ENCODE data around the gene VWA8.

Gene VWA8

DNA sequence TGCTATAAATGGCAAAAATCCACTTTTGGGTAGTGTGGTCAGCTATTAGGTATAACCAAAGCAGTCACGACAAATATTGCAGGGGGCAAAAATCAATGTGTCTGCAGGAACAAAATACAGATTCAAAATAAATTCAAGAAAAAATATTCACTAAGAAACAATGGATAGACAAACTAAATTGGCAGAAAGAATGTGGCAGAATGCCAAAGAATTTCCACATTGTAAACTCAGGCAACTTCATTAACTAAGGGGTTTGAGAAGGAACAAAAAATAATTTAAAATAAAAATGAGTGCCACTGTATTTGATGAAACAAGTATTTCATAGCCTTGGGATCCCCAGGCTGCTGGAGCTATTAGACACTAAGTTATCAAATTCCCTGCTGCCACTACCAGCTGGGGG lies 193.1 kb downstream of the VWA8 start:
- no peak for TF ChIP-seq EZH2 (optimal IDR thresholded peaks at IDR 0.05; ENCODE audit: low read depth, low read length)
- TF ChIP-seq EZH2phosphoT487 (IDR thresholded peaks at IDR 0.05; ENCODE audit: low read length): no peak
- TF ChIP-seq, protein P1, sequence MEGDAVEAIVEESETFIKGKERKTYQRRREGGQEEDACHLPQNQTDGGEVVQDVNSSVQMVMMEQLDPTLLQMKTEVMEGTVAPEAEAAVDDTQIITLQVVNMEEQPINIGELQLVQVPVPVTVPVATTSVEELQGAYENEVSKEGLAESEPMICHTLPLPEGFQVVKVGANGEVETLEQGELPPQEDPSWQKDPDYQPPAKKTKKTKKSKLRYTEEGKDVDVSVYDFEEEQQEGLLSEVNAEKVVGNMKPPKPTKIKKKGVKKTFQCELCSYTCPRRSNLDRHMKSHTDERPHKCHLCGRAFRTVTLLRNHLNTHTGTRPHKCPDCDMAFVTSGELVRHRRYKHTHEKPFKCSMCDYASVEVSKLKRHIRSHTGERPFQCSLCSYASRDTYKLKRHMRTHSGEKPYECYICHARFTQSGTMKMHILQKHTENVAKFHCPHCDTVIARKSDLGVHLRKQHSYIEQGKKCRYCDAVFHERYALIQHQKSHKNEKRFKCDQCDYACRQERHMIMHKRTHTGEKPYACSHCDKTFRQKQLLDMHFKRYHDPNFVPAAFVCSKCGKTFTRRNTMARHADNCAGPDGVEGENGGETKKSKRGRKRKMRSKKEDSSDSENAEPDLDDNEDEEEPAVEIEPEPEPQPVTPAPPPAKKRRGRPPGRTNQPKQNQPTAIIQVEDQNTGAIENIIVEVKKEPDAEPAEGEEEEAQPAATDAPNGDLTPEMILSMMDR (IDR thresholded peaks at IDR 0.05; ENCODE audit: low read length): no peak
- Histone ChIP-seq H2AFZ (ENCODE audit: low read length) (no peak overlapping the region), H3K27me3 (replicated peaks; ENCODE audit: insufficient read depth, low read length) (no peaks in the 10 kb centered on the region), H3K27ac (ENCODE audit: low read length) (no peak overlapping the region), H3K9me2 (replicated peaks; ENCODE audit: insufficient read depth, low read length) (no peaks in the 10 kb centered on the region), H3K9ac (ENCODE audit: low read length) (no peak overlapping the region), H3K9me3 (replicated peaks; ENCODE audit: insufficient read depth, low read length) (no peaks in the 10 kb centered on the region), H4K20me1 (ENCODE audit: insufficient read depth, low read length) (no peaks in the 10 kb centered on the region), H3K36me3 (replicated peaks; ENCODE audit: insufficient read depth, low read length) (no peaks in the 10 kb centered on the region), H3K4me3 (ENCODE audit: low read length) (no peak overlapping the region), H3K79me2 (ENCODE audit: low read length) (no peaks in the 10 kb centered on the region), H3K4me1 (ENCODE audit: low read length) (no peaks in the 10 kb centered on the region), H3K4me2 (ENCODE audit: low read depth, low read length) (no peak overlapping the region), H3F3A (ENCODE audit: insufficient read depth, low read length) (no peaks in the 10 kb centered on the region)
- no peak for DNase-seq

DNA sequence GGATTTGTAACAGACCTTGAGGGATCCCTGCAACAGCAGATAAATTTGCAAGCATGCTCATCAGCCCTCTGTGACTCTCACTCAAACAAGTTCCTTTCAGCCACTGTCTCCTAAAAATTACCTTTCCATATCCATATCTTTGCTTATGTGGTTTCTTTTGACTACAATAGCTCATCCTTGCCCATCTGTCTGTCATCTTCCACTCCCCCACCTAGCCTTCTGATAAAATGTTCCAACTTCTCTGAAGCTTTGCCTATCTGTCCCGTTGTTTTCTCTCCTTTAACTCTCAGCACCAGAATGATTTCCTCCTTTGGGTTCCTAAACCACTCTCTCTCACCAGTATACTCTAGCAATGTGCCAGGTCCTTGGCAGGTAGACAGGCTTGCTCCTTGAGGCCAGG lies 194.5 kb downstream of the VWA8 start:
- H3F3A ChIP-seq (ENCODE audit: insufficient read depth, low read length): no peaks in the 10 kb centered on the region
- no peaks in the 10 kb centered on the region for H3K79me2 ChIP-seq (ENCODE audit: low read length)
- H3K27ac ChIP-seq (ENCODE audit: low read length): no peak overlapping the region
- H3K4me1 ChIP-seq (ENCODE audit: low read length): no peaks in the 10 kb centered on the region
- TF ChIP-seq, protein P1 (IDR thresholded peaks at IDR 0.05; ENCODE audit: low read length): no peak
- TF ChIP-seq EZH2 (optimal IDR thresholded peaks at IDR 0.05; ENCODE audit: low read depth, low read length) (no peak), EZH2phosphoT487 (IDR thresholded peaks at IDR 0.05; ENCODE audit: low read length) (no peak)
- H3K36me3 ChIP-seq (replicated peaks; ENCODE audit: insufficient read depth, low read length): no peaks in the 10 kb centered on the region
- H4K20me1 ChIP-seq (ENCODE audit: insufficient read depth, low read length): no peaks in the 10 kb centered on the region
- H2AFZ ChIP-seq (ENCODE audit: low read length): no peak overlapping the region
- DNase-seq: no peak
- no peaks in the 10 kb centered on the region for H3K9me2 ChIP-seq (replicated peaks; ENCODE audit: insufficient read depth, low read length)
- no peak overlapping the region for H3K9ac ChIP-seq (ENCODE audit: low read length)
- H3K4me3 ChIP-seq (ENCODE audit: low read length): no peak overlapping the region
- no peaks in the 10 kb centered on the region for H3K9me3 ChIP-seq (replicated peaks; ENCODE audit: insufficient read depth, low read length)
- H3K27me3 ChIP-seq (replicated peaks; ENCODE audit: insufficient read depth, low read length): no peaks in the 10 kb centered on the region
- no peak overlapping the region for H3K4me2 ChIP-seq (ENCODE audit: low read depth, low read length)

DNA sequence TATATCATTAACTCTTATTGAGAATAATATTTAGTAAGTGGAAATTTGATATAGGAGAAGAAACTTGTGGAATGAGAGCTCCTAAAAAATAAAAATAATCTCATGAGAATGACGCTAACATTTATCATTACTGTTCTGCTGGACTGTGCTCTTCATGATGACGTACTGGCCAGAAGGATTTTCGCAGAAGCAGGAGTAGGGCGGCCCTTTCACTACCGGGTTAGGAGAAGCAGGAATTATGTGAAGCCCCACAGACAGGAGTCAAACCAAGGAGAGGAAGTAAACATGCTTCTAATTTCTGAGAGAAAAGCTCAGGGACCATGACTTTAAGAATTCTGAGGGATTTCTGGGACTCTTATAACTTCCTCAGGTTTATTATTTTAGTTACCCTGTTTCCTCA lies 195.1 kb downstream of the VWA8 start:
- H3F3A ChIP-seq (ENCODE audit: insufficient read depth, low read length): no peaks in the 10 kb centered on the region
- H2AFZ ChIP-seq (ENCODE audit: low read length): no peak overlapping the region
- no peaks in the 10 kb centered on the region for H3K36me3 ChIP-seq (replicated peaks; ENCODE audit: insufficient read depth, low read length)
- no peaks in the 10 kb centered on the region for H3K9me3 ChIP-seq (replicated peaks; ENCODE audit: insufficient read depth, low read length)
- no peak overlapping the region for H3K4me3 ChIP-seq (ENCODE audit: low read length)
- no peaks in the 10 kb centered on the region for H3K27me3 ChIP-seq (replicated peaks; ENCODE audit: insufficient read depth, low read length)
- no peak overlapping the region for H3K4me2 ChIP-seq (ENCODE audit: low read depth, low read length)
- H3K79me2 ChIP-seq (ENCODE audit: low read length): no peaks in the 10 kb centered on the region
- H4K20me1 ChIP-seq (ENCODE audit: insufficient read depth, low read length): no peaks in the 10 kb centered on the region
- H3K27ac ChIP-seq (ENCODE audit: low read length): no peak overlapping the region
- H3K4me1 ChIP-seq (ENCODE audit: low read length): no peaks in the 10 kb centered on the region
- no peak for DNase-seq
- TF ChIP-seq EZH2 (optimal IDR thresholded peaks at IDR 0.05; ENCODE audit: low read depth, low read length) (no peak), EZH2phosphoT487 (IDR thresholded peaks at IDR 0.05; ENCODE audit: low read length) (no peak)
- TF ChIP-seq, protein P1 (IDR thresholded peaks at IDR 0.05; ENCODE audit: low read length): no peak
- no peaks in the 10 kb centered on the region for H3K9me2 ChIP-seq (replicated peaks; ENCODE audit: insufficient read depth, low read length)
- no peak overlapping the region for H3K9ac ChIP-seq (ENCODE audit: low read length)
